Psoas muscle (tissue), 8 donors: ENCODE data around the gene JPH2. TPM values are rescaled to one million over a fixed set of nuclear protein-coding genes. Genes with fewer than 3 reads are reported as not detected.
"Not testable (repeated sequence)": the region's sequence is repeated elsewhere in the genome, so short reads cannot be mapped to it uniquely, and the experiment has no call there.

Source experiments
- ATAC-seq, 4 donors: fragments of 200-7000 bp; cut with Tn5 transposase; one replicate each; pipeline ENCODE4 v1.9.1; 2020; ENCODE audit warnings: moderate library complexity in 3 of 4, mild to moderate bottlenecking in 2 of 4
- DNase-seq, 2 donors: peaks; one replicate each; pipeline ENCODE4 v3.0.0-alpha.2; 2020
- H3K27ac ChIP-seq: fragments of 200-600 bp; one replicate; pipeline ENCODE4 v1.8.0; 2022
- H3K27me3 ChIP-seq, 3 donors: fragments of 200-600 bp in 1 of 3; one replicate each; pipeline versions ENCODE4 v1.6.1 to v1.8.0; 2013 to 2022; ENCODE audit warnings: low read length in 2 of 3, mild to moderate bottlenecking in 2 of 3, moderate library complexity in 1 of 3; ENCODE audit not compliant: insufficient read depth in 3 of 3
- H3K36me3 ChIP-seq, 2 donors: fragments of 200-600 bp in 1 of 2; one replicate each; pipeline versions ENCODE4 v1.6.1 to v1.8.0; 2013 to 2022; ENCODE audit warnings: low read depth in 1 of 2, mild to moderate bottlenecking in 1 of 2, moderate library complexity in 1 of 2; ENCODE audit not compliant: insufficient read depth in 1 of 2
- H3K4me1 ChIP-seq: fragments of 200-600 bp; one replicate; pipeline ENCODE4 v1.8.0; 2022
- H3K4me3 ChIP-seq: fragments of 200-600 bp; one replicate; pipeline ENCODE4 v1.8.0; 2022; ENCODE audit warnings: mild to moderate bottlenecking
- H3K9me3 ChIP-seq: fragments of 200-600 bp; one replicate; pipeline ENCODE4 v1.8.0; 2022
- WGBS, 3 donors: extraction: QIAGEN DNeasy Blood & Tissue Kit; methylation state at CpG; one replicate each; pipeline versions ENCODE4 v1.1.6 to v1.1.7; 2013; 5-methylcytosine and 5-hydroxymethylcytosine counted together
- intact Hi-C, 2 donors: fragments of 100-400 bp; cut with DNase I; formaldehyde crosslinking; loops; one replicate each; pipeline versions ENCODE4 v1.11.0 to v1.14.2; 2022
- long read RNA-seq, 2 donors: library from polyadenylated mRNA; unstranded; transcript quantifications; one replicate each; pipeline ENCODE4 v2.0.0, GENCODE V29; 2021
- polyA plus RNA-seq, 3 donors: library from polyadenylated mRNA; stranded (reverse); fragments of 200-250 nt; gene quantifications; one replicate each; pipeline ENCODE4 v1.2.3, GENCODE V29; 2013
- total RNA-seq, 4 donors: library from RNA; stranded (reverse); fragmentation: NEBNext Ultra II Directional in 2 of 4; extraction: Animal tissue kit (Norgen Biotek cat#: 25700) in 2 of 4; gene quantifications; one replicate each; pipeline versions ENCODE4 v1.2.1 to v1.2.4, GENCODE V29; 2021 to 2023
- TF ChIP-seq, protein P1 (sequence below): fragments of 200-600 bp; IDR thresholded peaks from one replicate; pipeline ENCODE4 v1.8.0; 2022; ENCODE audit warnings: antibody characterized with exemption
- donor health status: healthy with polysubstance abuse.
- donor health status: DM: no; HTN: no; CAD: no; lungs with moderate emphysema.
- donor health status: Bipolar disorder and iron deficiency.
- donor health status: healthy.
- donor health status: DM: yes; HTN: yes; CAD: no.
- donor health status: DM: no; HTN: no; CAD: no.
- donor health status: DM: no; HTN: no; CAD: no.
- donor health status: DM: yes; HTN: yes; CAD: no.

The JPH2 gene
- 100 to 1,000 TPM in 1 of 4 donors, 10 to 100 TPM in 3; 48.0 to 145 (median 81.8) TPM for total RNA-seq
- polyA plus RNA-seq: 10 to 100 TPM; 13.5 to 25.1 (median 19.9) TPM
- long read RNA-seq, donor 1, full-length matches to known transcripts: 16 of 61 reads
- long read RNA-seq, donor 1, partial matches to known transcripts: 38 of 61 reads
- long read RNA-seq, donor 1, other reads (novel, unspliced or antisense): 7 of 61 reads
- long read RNA-seq, donor 2, full-length matches to known transcripts: 80 of 339 reads
- long read RNA-seq, donor 2, partial matches to known transcripts: 153 of 339 reads
- long read RNA-seq, donor 2, other reads (novel, unspliced or antisense): 106 of 339 reads

- Histone ChIP-seq H3K4me3 (peak within 1 kb of the TSS; percentile 84), H3K9me3 (no peaks in the 10 kb centered on the region), H3K4me1 (peaks cover 53% of the 10 kb centered on the region), H3K27ac (peak within 1 kb of the TSS; percentile 94), H3K27me3 (no peaks in the 10 kb centered on the region), H3K36me3 (no peaks in the 10 kb centered on the region)
- WGBS, 3 donors: 1 to 2% (median 2%) methylated on average over 22 to 24 of the region's 24 CpGs
- intact Hi-C loops: loop anchor here (2.0 to 5.0 kb wide), 2 partner anchors 40 to 42 kb away; no protein-coding TSS in a partner anchor
- TF ChIP-seq, protein P1, sequence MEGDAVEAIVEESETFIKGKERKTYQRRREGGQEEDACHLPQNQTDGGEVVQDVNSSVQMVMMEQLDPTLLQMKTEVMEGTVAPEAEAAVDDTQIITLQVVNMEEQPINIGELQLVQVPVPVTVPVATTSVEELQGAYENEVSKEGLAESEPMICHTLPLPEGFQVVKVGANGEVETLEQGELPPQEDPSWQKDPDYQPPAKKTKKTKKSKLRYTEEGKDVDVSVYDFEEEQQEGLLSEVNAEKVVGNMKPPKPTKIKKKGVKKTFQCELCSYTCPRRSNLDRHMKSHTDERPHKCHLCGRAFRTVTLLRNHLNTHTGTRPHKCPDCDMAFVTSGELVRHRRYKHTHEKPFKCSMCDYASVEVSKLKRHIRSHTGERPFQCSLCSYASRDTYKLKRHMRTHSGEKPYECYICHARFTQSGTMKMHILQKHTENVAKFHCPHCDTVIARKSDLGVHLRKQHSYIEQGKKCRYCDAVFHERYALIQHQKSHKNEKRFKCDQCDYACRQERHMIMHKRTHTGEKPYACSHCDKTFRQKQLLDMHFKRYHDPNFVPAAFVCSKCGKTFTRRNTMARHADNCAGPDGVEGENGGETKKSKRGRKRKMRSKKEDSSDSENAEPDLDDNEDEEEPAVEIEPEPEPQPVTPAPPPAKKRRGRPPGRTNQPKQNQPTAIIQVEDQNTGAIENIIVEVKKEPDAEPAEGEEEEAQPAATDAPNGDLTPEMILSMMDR: no peak
- peak; percentile 71 to 88 for DNase-seq
- ATAC-seq: peak; percentile 70 to 84 (median 78)
Observed at GRCh38 chr20:44187054-44187771, at the start of gene JPH2. Gene JPH2 (minus strand): TSS chr20:44187188. CDS start chr20:44186705, 483 bp downstream.

- H3K4me3 ChIP-seq: no peak overlapping the region
- intact Hi-C loops: no loop called here
- TF ChIP-seq, protein P1: no peak
- H3K4me1 ChIP-seq: no peaks in the 10 kb centered on the region
- no peaks in the 10 kb centered on the region for H3K36me3 ChIP-seq
- H3K27me3 ChIP-seq: no peaks in the 10 kb centered on the region
- H3K9me3 ChIP-seq: no peaks in the 10 kb centered on the region
- DNase-seq (no peak), ATAC-seq (no peak)
- H3K27ac ChIP-seq: no peak overlapping the region
- WGBS, 3 donors: 90 to 99% (median 94%) methylated on average over 2 of the region's 2 CpGs
Observed at GRCh38 chr20:44235702-44236101, 48.7 kb upstream of the JPH2 start.

- ATAC-seq: no peak
Observed at GRCh38 chr20:44234566-44235317, 47.8 kb upstream of the JPH2 start.

DNA sequence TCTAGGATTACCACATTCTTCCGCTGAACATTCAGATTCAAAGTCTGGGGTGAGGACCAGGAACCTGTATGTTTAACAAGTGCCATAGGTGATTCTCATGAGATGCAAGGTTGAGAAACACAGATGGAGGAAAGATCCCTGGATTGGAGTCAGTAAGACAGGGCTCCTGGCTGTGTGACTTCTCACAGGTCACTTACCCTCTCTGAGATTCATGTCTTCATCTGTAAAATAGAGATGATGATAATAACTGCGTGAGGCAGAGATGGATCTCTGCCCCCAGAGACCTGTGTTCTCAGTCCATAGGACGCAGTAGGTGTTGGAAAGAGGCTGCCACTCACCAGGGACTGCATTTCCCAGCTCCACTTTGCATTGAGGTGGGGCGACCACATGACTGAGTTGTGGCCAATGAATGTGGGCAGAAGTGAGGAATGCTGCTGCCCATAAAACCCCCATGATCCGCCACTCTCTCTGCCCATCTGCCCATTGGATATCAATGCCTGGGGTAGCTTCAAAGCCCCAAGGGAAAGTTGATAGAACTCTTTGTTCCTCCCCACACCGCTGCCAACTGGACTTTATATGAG, 46.5 kb upstream of the JPH2 start:
- H3K27ac ChIP-seq: no peak overlapping the region
- DNase-seq: no peak
- no peaks in the 10 kb centered on the region for H3K9me3 ChIP-seq
- WGBS, 3 donors: 85 to 92% (median 86%) methylated on average over 6 of the region's 6 CpGs
- TF ChIP-seq, protein P1: no peak
- H3K4me1 ChIP-seq: no peaks in the 10 kb centered on the region
- no peak for ATAC-seq
- no peaks in the 10 kb centered on the region for H3K27me3 ChIP-seq
- intact Hi-C loops: no loop called here
- no peak overlapping the region for H3K4me3 ChIP-seq
- H3K36me3 ChIP-seq: no peaks in the 10 kb centered on the region

More at GRCh38 chr20:44234566-44235317, 47.8 kb upstream of the JPH2 start:
- Histone ChIP-seq H3K4me3 (no peak overlapping the region), H3K9me3 (no peaks in the 10 kb centered on the region), H3K27me3 (no peaks in the 10 kb centered on the region), H3K4me1 (no peaks in the 10 kb centered on the region), H3K36me3 (no peaks in the 10 kb centered on the region), H3K27ac (no peak overlapping the region)
- WGBS, 3 donors: 84 to 87% (median 85%) methylated on average over 14 of the region's 14 CpGs
- intact Hi-C loops: no loop called here
- TF ChIP-seq, protein P1: no peak
- DNase-seq: no peak

DNA sequence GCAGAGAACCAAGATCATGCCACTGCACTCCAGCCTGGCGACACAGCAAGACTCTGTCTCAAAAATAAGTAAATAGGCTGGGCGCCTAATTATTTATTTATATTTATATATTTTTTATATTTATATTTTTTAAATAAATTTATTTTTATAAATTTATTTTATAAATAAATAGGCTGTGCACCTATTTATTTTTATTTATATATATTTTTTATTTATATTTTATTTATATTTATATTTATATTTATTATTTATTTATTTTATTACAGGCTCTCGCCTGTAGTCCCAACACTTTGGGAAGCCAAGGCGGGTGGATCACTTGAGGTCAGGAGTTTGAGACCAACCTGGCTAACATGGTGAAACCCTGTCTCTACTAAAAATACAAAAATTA, 45.5 kb upstream of the JPH2 start:
- ATAC-seq, intact Hi-C loops, H3K4me1 ChIP-seq, H3K27ac ChIP-seq, DNase-seq, H3K27me3 ChIP-seq, H3K4me3 ChIP-seq, H3K36me3 ChIP-seq, H3K9me3 ChIP-seq: not testable (repeated sequence)
- WGBS, 3 donors: 87 to 97% (median 96%) methylated on average over 4 of the region's 4 CpGs
